ENCODE results near the gene UPP1. TPM values are rescaled to one million over a fixed set of nuclear protein-coding genes. Genes with fewer than 3 reads are reported as not detected.

Gene UPP1
- total RNA-seq, 6 experiments from 2014 or later = 7.3 to 19.8 (median 13.1) TPM

DNA sequence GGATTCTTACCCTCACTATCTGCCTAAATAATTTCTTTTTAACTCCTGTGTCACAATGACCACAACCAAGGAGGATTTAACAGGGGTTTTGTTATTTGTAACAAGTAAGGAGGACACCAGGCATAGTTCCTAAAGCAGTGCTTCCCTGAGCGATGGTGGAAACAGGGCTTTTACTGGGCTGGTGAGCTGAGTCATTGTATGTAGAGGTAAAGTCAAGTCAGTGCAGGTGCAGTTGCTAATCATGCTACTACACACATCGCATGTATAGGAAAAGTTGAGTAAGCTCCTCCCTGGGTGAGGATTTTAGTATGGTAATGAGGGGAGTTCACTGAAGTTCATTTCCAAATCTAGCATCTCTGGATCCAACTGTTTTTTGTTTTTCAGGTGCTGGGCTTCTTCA is 59.2 kb downstream of the UPP1 start:
- TF ChIP-seq POLR2A (IDR thresholded peaks at IDR 0.05) (no peak), CTCF (IDR thresholded peaks at IDR 0.05) (no peak)
- no peak for ATAC-seq
- Histone ChIP-seq H3K4me3 (no peak overlapping the region), H3K27me3 (no peaks in the 10 kb centered on the region), H3K4me1 (peaks cover 0 to 17% (median 7%) of the 10 kb centered on the region in 4 donors), H3K27ac (no peak overlapping the region), H3K36me3 (no peaks in the 10 kb centered on the region), H3K9me3 (no peaks in the 10 kb centered on the region)
- DNase-seq = no peak
- intact Hi-C loops (cut with DNase I) = no loop called here
- WGBS (ENCODE audit: insufficient coverage, low coverage, low lambda C conversion rate, missing lambda C conversion rate) = 86% methylated on average over 1 of the region's 2 CpGs

DNA sequence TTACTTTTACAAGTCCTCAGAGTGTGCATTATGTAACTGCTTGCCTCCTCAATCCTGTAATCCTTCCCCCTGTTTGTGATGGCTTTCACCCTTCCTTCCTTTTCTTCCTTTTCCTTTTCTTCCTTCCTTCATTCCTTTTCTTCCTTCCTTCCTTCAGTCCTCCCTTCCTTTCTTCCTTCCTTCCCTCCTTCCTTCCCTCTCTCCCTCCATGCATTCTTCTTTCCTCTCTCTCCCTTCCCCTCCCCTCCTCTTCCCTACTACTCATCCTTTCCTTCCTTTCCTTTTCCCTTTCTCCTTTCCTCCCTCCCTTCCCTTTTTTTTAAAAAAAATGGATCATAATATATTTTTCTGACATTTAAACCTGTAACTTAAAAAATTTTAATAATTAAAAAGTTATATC is 60.0 kb downstream of the UPP1 start:
- TF ChIP-seq POLR2A (IDR thresholded peaks at IDR 0.05) (no peak), CTCF (IDR thresholded peaks at IDR 0.05) (no peak)
- H3K4me1 ChIP-seq = peaks cover 0 to 11% (median 4%) of the 10 kb centered on the region in 4 donors
- no peak for DNase-seq
- H3K36me3 ChIP-seq = no peaks in the 10 kb centered on the region
- intact Hi-C loops (cut with DNase I) = no loop called here
- H3K9me3 ChIP-seq = no peaks in the 10 kb centered on the region
- ATAC-seq = no peak
- H3K27me3 ChIP-seq = no peaks in the 10 kb centered on the region
- no peak overlapping the region for H3K4me3 ChIP-seq
- H3K27ac ChIP-seq = no peak overlapping the region

DNA sequence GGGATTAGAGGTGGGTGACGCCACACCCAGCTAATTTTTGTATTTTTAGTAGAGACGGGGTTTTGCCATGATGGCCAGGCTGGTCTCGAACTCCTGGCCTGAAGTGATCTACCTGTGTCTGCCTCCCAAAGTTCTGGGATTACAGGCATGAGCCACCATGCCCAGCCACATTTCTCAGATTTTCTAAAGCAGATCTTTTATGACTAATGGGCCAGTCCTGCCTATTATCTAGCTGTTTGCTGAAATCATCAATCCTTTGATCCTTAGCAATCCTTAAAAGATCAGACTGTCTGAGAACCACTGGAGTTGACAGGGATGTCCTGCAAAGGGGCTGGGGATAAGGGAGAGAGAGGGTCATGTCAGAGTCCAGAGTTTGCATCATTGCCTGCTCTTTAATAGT is 61.0 kb downstream of the UPP1 start:
- no peak overlapping the region for H3K4me3 ChIP-seq
- DNase-seq = no peak
- no peaks in the 10 kb centered on the region for H3K9me3 ChIP-seq
- no peaks in the 10 kb centered on the region for H3K27me3 ChIP-seq
- 80% methylated on average over 1 of the region's 3 CpGs for WGBS (ENCODE audit: insufficient coverage, low coverage, low lambda C conversion rate, missing lambda C conversion rate)
- TF ChIP-seq POLR2A (IDR thresholded peaks at IDR 0.05) = no peak
- TF ChIP-seq CTCF (IDR thresholded peaks at IDR 0.05) = no peak
- intact Hi-C loops (cut with DNase I) = no loop called here
- no peak for ATAC-seq
- no peaks in the 10 kb centered on the region for H3K36me3 ChIP-seq
- H3K4me1 ChIP-seq = peaks cover 0 to 10% (median 3%) of the 10 kb centered on the region in 4 donors
- H3K27ac ChIP-seq = no peak overlapping the region

DNA sequence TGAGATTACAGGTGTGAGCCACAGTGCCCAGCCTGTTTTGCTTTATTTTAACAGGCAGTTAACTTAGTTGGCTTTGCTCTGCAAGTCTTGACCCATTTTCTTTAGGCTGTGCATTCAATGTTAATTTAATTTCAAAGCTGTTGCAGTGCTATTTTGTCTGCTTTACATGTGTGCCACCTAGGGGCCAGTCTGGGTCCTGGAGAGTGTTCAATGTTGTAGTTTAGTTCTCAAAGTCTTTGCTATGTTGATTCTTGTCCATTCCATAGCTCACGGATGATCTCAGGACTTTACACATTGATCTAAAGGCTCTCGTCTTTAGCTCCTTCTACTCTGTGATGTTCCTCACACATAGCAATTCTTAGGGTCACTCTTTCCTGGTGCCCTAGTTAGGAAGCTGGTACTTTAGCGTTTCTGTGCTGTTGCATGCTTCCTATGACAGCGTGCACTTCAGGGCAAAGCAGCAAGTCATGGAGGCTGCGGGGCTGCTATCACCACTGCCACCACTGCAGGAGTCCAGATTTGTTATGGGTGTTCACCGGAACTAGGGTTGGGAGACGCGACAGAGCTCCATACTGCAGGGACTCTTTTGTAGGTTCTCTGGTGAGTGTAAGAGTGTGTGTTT is 65.8 kb downstream of the UPP1 start:
- DNase-seq (peak in 2 of 3 donors; percentile 54 to 68), ATAC-seq (peak; percentile 97 to 99 (median 98))
- H3K27me3 ChIP-seq = no peaks in the 10 kb centered on the region
- intact Hi-C loops (cut with DNase I) = no loop called here
- H3K4me3 ChIP-seq = no peak overlapping the region
- H3K27ac ChIP-seq = peak overlapping the region in 1 of 3 donors; percentile 13
- 62% methylated on average over 7 of the region's 8 CpGs for WGBS (ENCODE audit: insufficient coverage, low coverage, low lambda C conversion rate, missing lambda C conversion rate)
- TF ChIP-seq CTCF (IDR thresholded peaks at IDR 0.05) = peak; percentile 73 to 89 (median 80)
- TF ChIP-seq POLR2A (IDR thresholded peaks at IDR 0.05) = no peak
- H3K36me3 ChIP-seq = no peaks in the 10 kb centered on the region
- no peaks in the 10 kb centered on the region for H3K9me3 ChIP-seq
- H3K4me1 ChIP-seq = peaks cover 0 to 7% (median 3%) of the 10 kb centered on the region in 4 donors

Other genes starting within 250 kb of the UPP1 start
- 1 to 10 TPM in 1 of 6 experiments, under 1 TPM in 4, not detected in 1; 0.13 to 1.4 (median 0.51) TPM for gene PKD1L1, start 140.8 kb upstream of the UPP1 start, total RNA-seq
- gene HUS1, start 109.7 kb upstream of the UPP1 start, total RNA-seq = 10 to 100 TPM; 16.1 to 40.5 (median 25.5) TPM
- gene SUN3, start 60.2 kb upstream of the UPP1 start, total RNA-seq = not detected
- not detected for gene C7orf57, start 53.7 kb upstream of the UPP1 start, total RNA-seq
- gene ABCA13, start 82.2 kb downstream of the UPP1 start, total RNA-seq = 1 to 10 TPM in 3 of 6 experiments, under 1 TPM in 3; 0.43 to 2.6 (median 0.84) TPM

Data from right lobe of liver (tissue), 6 donors.